Measurements from ENCODE around the gene RBPJ.

GRCh38 chr4:26369581-26369980, 48.8 kb downstream of the RBPJ start:
- TF ChIP-seq POLR2A (IDR thresholded peaks at IDR 0.05) = no peak
- TF ChIP-seq CTCF (IDR thresholded peaks at IDR 0.05) = no peak
